ENCODE data around the gene ZNF155.

ZNF155 gene

GRCh38 chr19:43950834-43951645, 32.9 kb upstream of the ZNF155 start, which contains the start of gene ZNF221:
Gene ZNF221, plus strand, starts transcription at chr19:43951228. Its CDS starts 11,499 bp downstream, at chr19:43962727.
- DNase-seq (ENCODE audit: low spot score), result peak; percentile 81
- in situ Hi-C loops (cut with MboI; ENCODE audit: low pct_unique_long_range_greater_than_20kb, low sequenced_read_pairs, unreplicated experiment), result no loop called here
- peak; percentile 57 for TF ChIP-seq CTCF (IDR thresholded peaks at IDR 0.05; ENCODE audit: extremely low read depth, insufficient read depth, missing control alignments)

- in situ Hi-C loops (cut with MboI; ENCODE audit: low pct_unique_long_range_greater_than_20kb, low sequenced_read_pairs, unreplicated experiment), result no loop called here
- TF ChIP-seq CTCF (IDR thresholded peaks at IDR 0.05; ENCODE audit: extremely low read depth, insufficient read depth, missing control alignments), result no peak
- no peak for DNase-seq (ENCODE audit: low spot score)
These were observed 27.2 kb upstream of the ZNF155 start for GRCh38 chr19:43956827-43957226.

GRCh38 chr19:43957891-43958290, 26.1 kb upstream of the ZNF155 start:
- in situ Hi-C loops (cut with MboI; ENCODE audit: low pct_unique_long_range_greater_than_20kb, low sequenced_read_pairs, unreplicated experiment), result no loop called here
- TF ChIP-seq CTCF (IDR thresholded peaks at IDR 0.05; ENCODE audit: extremely low read depth, insufficient read depth, missing control alignments), result no peak
- no peak for DNase-seq (ENCODE audit: low spot score)

- in situ Hi-C loops (cut with MboI; ENCODE audit: low pct_unique_long_range_greater_than_20kb, low sequenced_read_pairs, unreplicated experiment), result no loop called here
- no peak for DNase-seq (ENCODE audit: low spot score)
- TF ChIP-seq CTCF (IDR thresholded peaks at IDR 0.05; ENCODE audit: extremely low read depth, insufficient read depth, missing control alignments), result no peak
These were observed 23.6 kb upstream of the ZNF155 start for GRCh38 chr19:43960411-43960810.

GRCh38 chr19:43966079-43966694, 17.8 kb upstream of the ZNF155 start:
- in situ Hi-C loops (cut with MboI; ENCODE audit: low pct_unique_long_range_greater_than_20kb, low sequenced_read_pairs, unreplicated experiment), result no loop called here
- no peak for TF ChIP-seq CTCF (IDR thresholded peaks at IDR 0.05; ENCODE audit: extremely low read depth, insufficient read depth, missing control alignments)

GRCh38 chr19:43976732-43977131, 7.3 kb upstream of the ZNF155 start:
- no peak for TF ChIP-seq CTCF (IDR thresholded peaks at IDR 0.05; ENCODE audit: extremely low read depth, insufficient read depth, missing control alignments)
- no peak for DNase-seq (ENCODE audit: low spot score)
- in situ Hi-C loops (cut with MboI; ENCODE audit: low pct_unique_long_range_greater_than_20kb, low sequenced_read_pairs, unreplicated experiment), result no loop called here

More at GRCh38 chr19:43966079-43966694, 17.8 kb upstream of the ZNF155 start:
- no peak for DNase-seq (ENCODE audit: low spot score)
